Skin of body (tissue), 2 donors: ENCODE data around the gene TMEM212. TPM values are rescaled to one million over a fixed set of nuclear protein-coding genes. Genes with fewer than 3 reads are reported as not detected.

Experiments
- DNase-seq: peaks from one replicate; lab custom pipeline; 2025; lab: John Stamatoyannopoulos, UW
- total RNA-seq: library from RNA; depleted of rRNA; stranded (reverse); fragments of >200 nt; gene quantifications from one replicate; pipeline ENCODE4 v1.2.3, GENCODE V29; 2014

The TMEM212 gene
- total RNA-seq, 1 donor from 2014 or later, result not detected

GRCh38 chr3:171833789-171834460 lies 9.2 kb upstream of the TMEM212 start:
- DNase-seq, result peak; percentile 53

GRCh38 chr3:171834461-171834801 lies 8.7 kb upstream of the TMEM212 start:
- no peak for DNase-seq

GRCh38 chr3:171835116-171835515 lies 8.0 kb upstream of the TMEM212 start:
- no peak for DNase-seq

GRCh38 chr3:171835613-171836012 lies 7.5 kb upstream of the TMEM212 start:
- no peak for DNase-seq

GRCh38 chr3:171836855-171837254 lies 6.3 kb upstream of the TMEM212 start:
- DNase-seq, result no peak

GRCh38 chr3:171837698-171838097 lies 5.5 kb upstream of the TMEM212 start:
- DNase-seq, result no peak

GRCh38 chr3:171838218-171838720 lies 4.9 kb upstream of the TMEM212 start:
- DNase-seq, result peak; percentile 78

GRCh38 chr3:171839270-171839669 lies 3.9 kb upstream of the TMEM212 start:
- DNase-seq, result no peak

- no peak for DNase-seq
Observed at GRCh38 chr3:171840445-171840810, 2.7 kb upstream of the TMEM212 start.

- DNase-seq, result no peak
Observed at GRCh38 chr3:171840811-171841619, 2.1 kb upstream of the TMEM212 start.

GRCh38 chr3:171841620-171842000 lies 1.5 kb upstream of the TMEM212 start:
- no peak for DNase-seq

- DNase-seq, result no peak
Observed at GRCh38 chr3:171844873-171845272, 1.7 kb downstream of the TMEM212 start.

- no peak for DNase-seq
Observed at GRCh38 chr3:171845481-171846284, 2.5 kb downstream of the TMEM212 start.

GRCh38 chr3:171846597-171846996 lies 3.4 kb downstream of the TMEM212 start:
- DNase-seq, result no peak

GRCh38 chr3:171847133-171847532 lies 4.0 kb downstream of the TMEM212 start:
- no peak for DNase-seq

- DNase-seq, result no peak
Observed at GRCh38 chr3:171847595-171848259, 4.6 kb downstream of the TMEM212 start.

GRCh38 chr3:171849617-171850319 lies 6.6 kb downstream of the TMEM212 start:
- no peak for DNase-seq

- DNase-seq, result no peak
Observed at GRCh38 chr3:171850320-171850959, 7.3 kb downstream of the TMEM212 start.

GRCh38 chr3:171850960-171851659 lies 8.0 kb downstream of the TMEM212 start:
- DNase-seq, result no peak

- DNase-seq, result no peak
Observed at GRCh38 chr3:171851660-171852058, 8.5 kb downstream of the TMEM212 start.
